GM21381 (cell line): Measurements from ENCODE around the gene TIRAP.

Experiments used
- ATAC-seq: cut with Tn5 transposase; IDR thresholded peaks from one replicate; pipeline ENCODE4 v1.9.1; 2021; ENCODE audit warnings: mild to moderate bottlenecking, moderate library complexity; ENCODE audit not compliant: unreplicated experiment

The TIRAP gene

DNA sequence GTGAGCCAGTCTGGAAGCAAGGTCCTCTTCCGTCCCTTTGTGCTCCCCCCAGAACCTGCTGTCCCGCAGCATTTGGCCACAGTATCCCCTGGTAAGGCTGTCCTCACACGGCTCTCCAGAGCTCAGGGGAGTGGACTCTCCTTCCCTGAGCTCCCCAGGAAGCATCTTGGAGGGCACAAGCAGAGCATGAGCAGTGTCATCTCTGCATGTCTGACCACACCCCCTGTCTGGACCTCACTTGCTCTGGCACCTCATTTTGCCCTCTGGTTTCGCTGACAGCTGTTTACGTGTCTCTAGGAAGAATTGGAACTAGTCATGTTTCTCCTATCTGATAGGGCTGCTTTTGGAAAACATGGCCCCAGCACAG is 36.5 kb downstream of the TIRAP start:
- no peak for ATAC-seq

GRCh38 chr11:126322996-126323395 is 40.1 kb downstream of the TIRAP start:
- no peak for ATAC-seq

DNA sequence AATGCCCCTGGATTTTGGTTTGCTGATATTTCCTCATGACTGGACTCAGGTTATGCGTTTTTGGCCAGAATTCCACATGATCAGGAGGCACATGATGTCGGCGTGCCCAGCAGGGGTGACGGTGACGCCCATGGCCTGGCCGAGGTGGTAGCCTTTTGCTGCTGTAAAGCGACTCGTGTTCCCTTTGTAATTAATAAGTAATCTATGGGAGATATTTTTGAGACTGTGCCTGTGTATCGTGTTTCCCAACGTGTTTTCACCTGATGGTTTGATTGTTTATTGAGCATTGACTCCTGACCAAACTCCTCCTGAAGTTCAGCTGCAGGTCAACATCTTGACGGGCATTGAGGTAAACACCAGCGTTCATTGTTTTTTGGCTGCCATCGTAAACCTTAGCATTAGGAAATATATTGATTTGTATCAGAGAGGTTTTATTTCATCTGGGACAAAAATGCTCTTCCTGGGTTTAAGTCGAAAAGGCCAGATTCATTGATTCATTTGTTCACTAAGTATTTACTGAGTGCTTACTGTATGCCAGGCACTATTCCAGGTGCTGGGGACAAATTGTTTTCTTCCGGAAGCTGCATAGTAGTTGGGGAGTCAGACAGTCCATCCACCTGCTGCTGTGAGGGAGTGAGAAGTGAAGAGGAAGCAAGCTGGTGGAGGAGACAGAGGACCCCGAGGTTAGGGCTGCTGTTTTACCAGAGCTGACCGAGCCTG is 44.5 kb downstream of the TIRAP start:
- no peak for ATAC-seq

DNA sequence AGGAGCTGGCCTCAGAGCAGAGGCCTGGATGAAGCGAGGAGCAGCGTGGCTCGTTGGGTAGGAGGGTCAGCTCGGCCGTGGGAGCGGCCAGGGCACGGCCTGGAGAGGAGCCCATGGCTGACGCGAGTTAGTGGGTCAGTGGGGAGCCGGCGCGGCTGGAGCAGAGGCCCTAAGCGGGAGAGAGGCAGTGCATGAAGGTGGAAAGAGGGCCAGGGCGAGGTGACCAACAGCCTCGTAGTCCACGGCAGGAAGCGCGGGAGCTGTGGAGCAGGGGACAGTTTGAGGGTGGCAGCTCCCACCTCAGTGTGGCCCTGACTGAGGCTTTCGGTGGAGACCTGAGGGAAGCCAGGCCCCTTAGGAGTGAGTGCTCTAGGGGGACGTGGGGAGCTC is 45.1 kb downstream of the TIRAP start:
- ATAC-seq = no peak

DNA sequence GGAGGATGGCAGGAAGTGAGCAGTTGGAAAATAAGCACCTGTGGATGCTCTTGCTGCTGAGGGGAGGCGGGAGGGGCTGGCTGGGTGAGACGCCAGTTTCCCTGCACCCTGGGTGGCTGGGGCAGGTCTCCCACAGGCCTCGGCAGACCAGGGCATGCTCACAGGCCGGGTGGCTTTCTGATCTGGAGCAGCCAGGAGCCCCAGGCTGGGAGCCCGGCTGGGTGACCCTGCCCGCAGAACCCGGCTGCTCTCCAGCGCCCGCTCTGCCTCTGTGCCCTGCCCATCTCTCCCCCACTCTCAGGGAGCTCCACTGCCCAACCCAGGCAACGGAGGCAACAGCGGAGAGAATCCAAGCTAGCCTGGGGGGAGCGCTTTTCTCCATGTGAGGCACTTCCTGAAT is 45.6 kb downstream of the TIRAP start:
- no peak for ATAC-seq

DNA sequence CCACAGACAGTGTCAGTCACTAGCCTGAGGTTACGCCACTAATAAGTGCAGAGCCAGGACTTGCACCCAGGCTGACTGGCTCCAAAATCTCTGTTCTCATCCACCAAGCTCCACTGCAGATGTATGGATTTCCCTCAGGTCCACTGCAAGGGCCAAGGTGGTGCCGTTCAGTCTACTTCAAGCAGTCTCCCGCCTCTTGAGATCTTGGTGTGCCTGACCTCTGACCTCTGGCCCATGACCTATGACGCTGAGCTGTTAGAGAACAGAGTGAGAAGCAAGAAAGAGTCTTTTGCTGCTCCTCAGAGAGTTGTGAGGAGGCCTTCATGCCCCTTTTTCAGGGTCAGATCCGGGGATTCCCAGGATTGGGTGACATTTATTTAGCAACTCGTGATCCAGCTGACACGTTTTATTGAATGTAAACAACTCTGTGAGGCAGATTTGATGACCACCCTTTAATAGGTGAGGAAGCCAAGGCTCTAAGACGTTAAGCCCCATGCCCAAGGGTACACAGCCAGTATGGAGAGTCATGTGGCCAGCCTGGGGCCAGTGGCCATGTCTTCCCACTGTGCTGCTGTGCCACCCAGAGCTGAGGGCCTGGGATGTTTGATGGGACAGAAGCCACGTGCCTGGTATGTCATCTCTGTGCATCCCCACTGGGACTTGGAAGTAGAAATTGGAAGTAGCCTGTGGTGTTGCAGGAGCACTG is 46.2 kb downstream of the TIRAP start:
- ATAC-seq = no peak

GRCh38 chr11:126329644-126330211 is 46.8 kb downstream of the TIRAP start:
- no peak for ATAC-seq

GRCh38 chr11:126331286-126331685 is 48.4 kb downstream of the TIRAP start:
- no peak for ATAC-seq

DNA sequence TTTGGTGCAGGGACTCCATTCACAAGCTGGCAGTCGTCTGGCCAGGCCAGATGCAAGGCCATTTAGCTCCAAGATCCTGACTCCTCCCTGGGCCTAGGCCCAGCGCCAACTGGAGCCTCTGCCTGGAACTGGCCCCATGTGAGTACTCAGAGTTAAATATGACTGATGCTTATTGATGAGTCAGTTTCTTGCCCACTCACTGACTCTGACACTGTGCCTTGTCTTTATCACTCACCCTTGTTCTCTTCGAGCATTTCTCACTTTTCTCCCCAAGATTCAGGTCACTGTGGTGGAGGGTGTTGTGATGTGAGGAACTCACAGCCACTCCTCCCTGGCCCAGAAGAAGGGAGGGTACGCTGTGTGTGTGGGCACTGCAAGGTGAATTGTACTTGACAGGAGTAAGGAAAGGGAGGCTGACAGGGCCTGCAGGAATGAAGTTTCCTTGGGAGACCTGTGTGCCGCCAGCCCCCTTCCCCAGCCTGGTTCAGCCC is 49.4 kb downstream of the TIRAP start:
- no peak for ATAC-seq

DNA sequence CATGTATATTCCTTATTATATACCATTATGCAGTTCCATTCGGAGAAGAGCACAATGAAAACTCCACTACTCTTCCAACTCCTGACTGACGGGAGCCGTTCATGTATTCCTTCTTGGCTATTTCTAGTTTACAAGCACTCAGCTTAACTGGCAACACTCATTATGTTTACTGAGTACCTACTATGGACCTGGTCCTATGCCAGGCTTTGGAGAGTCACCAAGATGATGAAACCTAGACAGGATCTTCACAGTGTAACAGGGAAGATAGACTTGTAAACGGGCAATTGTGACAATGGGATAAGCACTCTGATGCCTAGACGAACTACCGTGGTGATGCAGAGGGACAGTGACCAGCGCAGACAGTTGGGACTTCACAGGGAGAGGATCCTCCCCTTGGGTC is 50.2 kb downstream of the TIRAP start:
- no peak for ATAC-seq

- ATAC-seq = no peak
Measured at GRCh38 chr11:126334659-126335462, 52.0 kb downstream of the TIRAP start.

GRCh38 chr11:126335463-126335760 is 52.5 kb downstream of the TIRAP start:
- ATAC-seq = no peak

DNA sequence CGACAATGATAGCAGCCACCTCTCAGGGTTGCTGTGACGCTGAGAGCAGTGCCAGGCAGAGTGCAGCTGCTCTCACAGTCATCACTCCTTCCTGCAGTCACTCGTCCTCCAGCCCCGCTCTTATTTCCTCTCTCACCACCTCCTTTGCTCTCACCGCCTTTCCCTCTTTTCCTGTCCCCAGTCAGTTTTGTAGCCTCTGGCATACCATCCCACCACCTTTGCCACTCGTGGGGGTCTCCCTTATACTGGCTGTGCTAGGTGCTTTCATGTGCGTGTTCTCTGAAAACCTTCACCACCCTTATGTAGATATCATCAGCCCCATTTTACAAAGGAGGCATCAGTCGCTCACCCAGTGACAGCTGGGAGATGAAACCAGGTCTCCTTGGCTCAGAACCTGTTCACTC is 53.2 kb downstream of the TIRAP start:
- no peak for ATAC-seq

DNA sequence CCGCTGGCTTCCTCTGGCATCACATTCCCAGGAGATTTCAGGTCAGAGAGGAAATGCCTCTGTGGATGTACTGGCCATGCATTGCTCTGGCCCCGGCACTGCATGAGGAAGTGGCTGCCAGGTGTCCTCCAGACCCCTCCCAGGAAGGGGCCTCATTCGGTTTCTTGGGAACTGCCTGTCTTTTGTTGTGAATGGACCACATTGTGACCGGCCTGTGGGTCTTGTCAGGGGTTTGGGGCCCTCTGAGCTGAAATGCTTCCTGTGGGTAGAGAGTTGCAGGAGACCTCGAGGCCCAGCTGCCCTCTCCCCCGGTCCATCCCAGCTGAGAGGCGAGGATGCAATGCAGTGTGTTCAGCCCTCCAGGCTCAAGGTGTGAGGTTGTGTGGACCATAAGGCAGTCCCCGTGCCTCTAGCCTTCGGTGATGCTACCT is 53.8 kb downstream of the TIRAP start:
- no peak for ATAC-seq

DNA sequence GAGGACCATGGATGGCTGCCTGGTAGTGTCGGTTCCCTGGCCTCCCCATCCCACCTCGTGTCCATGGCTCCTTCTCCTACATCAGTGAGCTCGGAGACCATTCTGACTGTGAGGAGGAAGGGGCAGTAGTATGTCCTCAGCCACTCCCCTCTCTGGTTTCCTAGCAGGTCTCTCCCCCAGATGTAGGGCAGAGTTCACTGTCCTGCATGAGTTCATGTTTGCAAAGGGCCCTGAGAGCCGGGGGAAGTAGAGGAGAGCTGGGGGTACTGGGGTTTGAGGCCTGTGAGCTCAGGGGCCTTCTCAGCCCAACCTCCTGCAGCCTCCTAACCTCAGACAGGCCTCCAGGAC is 54.2 kb downstream of the TIRAP start:
- ATAC-seq = no peak

DNA sequence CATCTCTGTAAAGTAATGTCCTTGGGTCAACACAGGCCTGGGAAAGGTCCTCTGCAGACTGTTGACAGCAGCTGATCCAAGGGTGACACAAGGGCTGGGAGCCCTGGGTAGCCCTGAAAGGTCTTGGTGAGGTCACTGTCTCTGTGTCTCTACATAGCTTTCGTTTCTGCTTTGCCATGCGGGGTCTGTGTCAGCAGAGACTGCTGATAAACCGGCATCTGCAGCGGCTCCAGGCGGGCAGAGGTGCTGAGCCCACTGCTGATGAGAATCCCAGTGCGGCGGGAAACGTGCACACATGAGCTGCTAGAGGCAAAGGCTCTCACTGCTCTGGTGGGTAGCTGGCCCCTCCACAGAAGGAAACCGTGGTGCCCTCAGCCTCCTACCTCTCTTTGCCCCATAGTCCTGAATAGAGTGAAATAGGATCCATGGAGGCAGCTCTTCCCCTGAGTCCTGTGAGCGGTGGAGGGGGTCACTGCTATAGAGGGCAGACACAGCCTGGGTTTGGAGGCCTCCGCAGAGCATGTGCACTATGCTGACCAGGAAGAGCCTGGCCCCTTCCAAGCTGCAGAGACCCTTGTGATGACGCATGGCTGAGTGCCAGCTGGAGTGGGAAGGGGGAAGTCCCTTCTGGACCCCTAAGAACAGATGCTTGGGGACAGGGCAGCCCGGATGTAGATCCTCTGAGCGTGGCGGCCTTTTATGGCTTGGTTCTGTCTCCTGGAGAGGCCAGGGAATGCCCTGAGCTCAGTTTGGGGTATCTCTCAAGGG is 54.8 kb downstream of the TIRAP start:
- ATAC-seq = no peak

DNA sequence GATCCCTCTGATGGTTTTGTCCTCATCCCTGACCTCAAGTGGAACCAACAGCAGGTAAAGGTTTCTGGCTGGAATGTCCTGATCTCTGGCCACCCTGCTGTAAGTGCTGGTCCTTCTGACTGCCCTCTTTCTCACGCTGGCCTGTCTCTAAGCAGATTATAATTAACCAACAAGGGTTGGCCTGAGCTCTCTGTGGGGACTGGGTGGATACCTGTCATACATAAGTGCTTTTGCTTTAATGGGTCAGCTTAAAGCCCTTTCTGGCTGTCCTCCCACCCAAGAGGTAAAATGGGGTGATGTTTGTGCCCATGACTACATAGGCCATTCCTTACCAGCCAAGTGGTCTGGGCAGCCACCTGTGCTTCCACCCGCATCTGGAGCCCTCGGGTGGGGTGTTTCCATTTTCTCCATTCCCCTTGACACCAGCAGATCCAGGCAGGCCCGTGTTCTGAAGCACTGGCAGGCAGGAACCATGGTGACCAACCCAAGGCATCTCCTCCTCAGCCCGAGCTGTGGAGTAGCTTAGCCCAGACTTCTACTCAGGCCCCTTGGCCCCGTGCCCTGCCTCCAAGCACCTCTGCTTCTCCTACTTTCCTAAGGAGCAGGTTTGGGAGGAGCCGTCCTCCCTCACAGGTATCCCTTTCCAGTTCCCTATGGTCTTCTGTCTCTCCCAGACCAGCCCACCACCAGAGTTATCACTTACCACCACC is 55.6 kb downstream of the TIRAP start:
- no peak for ATAC-seq

DNA sequence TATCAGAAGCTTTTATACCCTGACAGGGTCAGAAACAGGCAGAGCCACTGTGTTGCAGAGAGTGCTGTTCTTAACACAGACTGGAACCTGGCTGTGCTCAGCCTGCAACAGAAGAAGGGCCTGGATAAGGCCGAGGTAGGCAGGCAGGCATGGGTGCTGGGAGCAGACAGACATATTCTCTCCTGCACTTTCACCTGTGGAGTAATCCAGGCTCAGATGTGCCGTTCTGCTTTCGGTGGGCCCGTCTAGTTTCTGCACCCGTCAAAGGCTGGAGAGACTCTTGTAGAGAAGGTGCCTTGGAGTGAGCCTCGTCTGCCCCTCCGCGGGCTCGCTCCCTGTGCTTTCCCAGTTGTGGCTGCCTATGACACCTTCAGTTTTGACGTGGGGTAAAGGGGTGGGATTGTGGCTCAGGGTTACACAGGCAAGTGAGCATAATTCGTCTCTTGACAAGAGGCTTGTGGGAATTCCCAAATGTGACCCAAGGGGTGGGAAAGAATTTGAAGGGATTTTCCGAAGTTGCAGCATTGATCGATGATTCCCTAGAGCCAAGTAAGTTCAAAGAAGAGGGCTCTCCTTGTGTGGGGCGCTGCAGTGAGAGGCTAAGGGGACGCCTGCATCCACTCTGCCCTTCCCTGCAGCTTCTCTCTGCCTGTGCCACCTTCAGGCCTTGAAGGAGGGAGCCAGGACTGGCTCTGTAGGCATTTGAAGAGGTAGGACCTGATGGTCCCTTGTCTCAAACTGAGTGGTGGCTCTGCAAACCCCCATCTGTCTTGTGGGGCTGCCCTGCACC is 56.4 kb downstream of the TIRAP start:
- no peak for ATAC-seq

- no peak for ATAC-seq
Measured at GRCh38 chr11:126339863-126340434, 57.1 kb downstream of the TIRAP start.
